Stimulated activated CD4-positive, alpha-beta T cell treated with anti-CD3 and anti-CD28 coated beads, Interleukin-12 subunit alpha, Interleukin-12 subunit beta, amount 100 ng/mL, for 24 hours (primary cell): Measurements from ENCODE around the gene ZNRD2.
A peak's percentile ranks its signal among the peaks of the same experiment; 100 is the strongest.

ENCODE experiments used
- DNase-seq, 2 experiments: peaks; one replicate each; pipeline ENCODE4 v3.0.0-alpha.2; 2020; ENCODE audit warnings: low read depth in 2 of 2

Gene ZNRD2

GRCh38 chr11:65573391-65574079 is 3.3 kb downstream of the ZNRD2 start:
- no peak for DNase-seq

DNA sequence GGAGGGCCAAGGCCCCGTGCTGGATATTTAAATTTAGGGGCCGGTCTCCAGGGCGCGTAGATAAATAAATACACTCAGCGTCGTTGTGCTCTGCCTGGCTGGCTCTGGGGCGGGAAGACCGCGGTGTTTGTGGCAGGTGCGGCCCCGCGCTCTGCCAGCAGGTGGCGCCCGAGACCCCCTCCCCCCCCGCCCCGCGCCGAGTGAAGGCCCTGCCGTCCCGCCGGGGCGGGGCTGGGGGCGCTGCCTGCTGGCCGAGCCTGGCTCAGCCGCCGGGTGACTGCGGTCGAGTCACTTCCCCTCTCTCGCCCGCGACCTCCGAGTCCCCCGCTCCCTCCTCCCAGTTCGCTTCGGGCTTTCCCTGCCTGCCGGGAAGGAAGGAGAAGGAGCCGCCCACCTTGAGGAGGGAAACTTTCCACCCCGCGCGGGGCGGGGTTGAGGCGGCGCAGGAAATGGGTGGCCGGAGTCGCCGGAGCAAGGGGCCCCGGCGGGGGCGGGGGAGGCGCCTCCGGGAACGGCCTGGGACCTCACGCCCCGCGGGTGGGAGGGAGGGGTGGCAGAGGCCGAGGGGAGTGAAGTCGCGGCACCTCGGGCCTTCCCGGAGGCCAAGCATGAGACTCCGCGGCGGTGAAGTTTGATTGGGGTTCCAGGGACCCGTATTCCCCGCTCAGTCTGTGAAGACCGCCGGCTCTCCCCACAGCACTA is 4.0 kb downstream of the ZNRD2 start:
- DNase-seq, result peak; percentile 79 to 93

DNA sequence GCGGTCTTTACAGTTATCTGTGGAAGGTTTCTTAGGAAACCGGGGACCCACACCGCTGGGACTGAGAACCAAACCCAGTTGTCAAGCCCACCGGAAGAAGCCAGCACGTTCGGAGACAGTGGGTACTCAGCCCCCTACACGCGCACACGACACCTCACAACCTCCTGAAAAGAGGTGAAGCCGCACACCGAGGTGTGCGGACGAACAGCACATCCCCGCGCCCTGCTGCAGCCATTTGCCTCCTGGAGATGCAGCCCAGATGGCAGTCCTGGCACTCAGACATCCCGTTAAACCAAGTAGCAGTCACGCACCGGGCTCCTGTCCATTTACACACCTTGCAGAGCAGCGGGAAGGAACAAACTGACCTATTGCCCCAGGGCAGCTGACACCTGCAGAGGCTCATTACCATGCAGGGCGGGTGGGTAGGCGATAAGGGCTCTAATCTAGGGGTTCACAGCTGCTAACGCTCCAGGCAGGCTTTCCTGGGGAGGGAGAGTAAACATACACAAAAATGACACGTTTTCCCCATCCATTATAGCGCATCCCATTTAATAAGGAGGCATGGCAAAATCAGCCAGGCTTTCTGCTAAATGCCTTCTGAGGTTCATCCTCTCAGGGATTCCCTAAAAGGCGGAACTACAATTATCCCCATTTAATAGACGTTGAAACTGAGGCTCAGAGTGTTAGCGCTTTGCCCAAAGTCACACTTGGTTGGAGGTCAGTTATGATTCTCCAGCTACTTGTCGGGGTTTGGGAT is 4.7 kb downstream of the ZNRD2 start:
- no peak for DNase-seq

GRCh38 chr11:65575568-65576231 is 5.4 kb downstream of the ZNRD2 start, which contains the start of gene EHBP1L1:
EHBP1L1 (plus strand) TSS chr11:65576053; CDS start chr11:65576303, 250 bp downstream.
- DNase-seq, result peak; percentile 39 to 73

DNA sequence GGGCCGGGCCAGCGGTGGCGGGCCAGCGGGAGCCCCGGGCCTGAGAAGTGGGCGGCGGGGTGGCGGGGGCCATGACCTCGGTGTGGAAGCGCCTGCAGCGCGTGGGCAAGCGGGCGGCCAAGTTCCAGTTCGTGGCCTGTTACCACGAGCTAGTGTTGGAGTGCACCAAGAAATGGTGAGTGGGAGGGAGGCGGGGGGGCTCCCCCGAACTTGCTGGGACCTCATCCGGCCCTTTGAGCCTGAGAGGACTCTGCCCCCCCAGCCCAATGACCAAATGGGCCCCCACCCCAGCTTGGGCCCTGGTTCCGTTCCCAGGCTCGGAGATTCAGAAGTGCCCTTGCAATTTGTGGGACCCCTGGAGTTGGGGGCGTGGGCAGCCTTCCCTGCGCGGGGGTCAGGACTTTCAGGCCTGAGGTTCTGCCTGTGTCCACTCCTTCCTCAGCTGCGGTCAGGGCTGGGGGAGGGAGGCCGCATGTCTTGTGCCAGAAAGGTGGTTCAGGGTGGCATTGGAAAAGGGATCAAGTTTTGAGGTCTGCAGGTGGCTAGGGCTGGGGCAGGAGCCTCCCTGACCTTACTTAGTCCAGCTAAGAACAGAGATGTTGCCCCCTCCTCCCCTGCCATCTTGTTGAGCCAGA is 6.1 kb downstream of the ZNRD2 start:
- DNase-seq, result no peak

- DNase-seq, result no peak
These were observed 6.8 kb downstream of the ZNRD2 start for GRCh38 chr11:65576867-65577755.

GRCh38 chr11:65577756-65578109 is 7.5 kb downstream of the ZNRD2 start:
- no peak for DNase-seq

DNA sequence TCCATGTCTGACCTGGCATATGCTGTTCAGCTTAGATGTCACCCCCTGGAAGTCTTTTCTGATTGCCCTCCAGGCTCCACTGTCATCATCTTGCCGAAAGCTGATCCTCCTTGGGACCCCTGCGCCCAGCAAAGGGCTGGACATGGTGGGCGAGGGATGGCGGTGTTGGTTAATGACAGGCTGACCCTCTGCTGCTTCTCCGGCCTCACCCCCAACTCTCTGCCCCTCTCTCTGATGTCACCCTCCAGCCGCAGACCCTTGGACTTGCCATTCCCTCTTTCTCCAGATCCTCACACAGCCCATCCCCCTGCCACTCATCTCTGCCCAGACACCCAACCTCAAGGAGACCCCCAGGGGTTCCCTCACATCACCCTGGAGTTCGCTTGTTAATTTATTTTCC is 7.9 kb downstream of the ZNRD2 start:
- DNase-seq, result no peak

DNA sequence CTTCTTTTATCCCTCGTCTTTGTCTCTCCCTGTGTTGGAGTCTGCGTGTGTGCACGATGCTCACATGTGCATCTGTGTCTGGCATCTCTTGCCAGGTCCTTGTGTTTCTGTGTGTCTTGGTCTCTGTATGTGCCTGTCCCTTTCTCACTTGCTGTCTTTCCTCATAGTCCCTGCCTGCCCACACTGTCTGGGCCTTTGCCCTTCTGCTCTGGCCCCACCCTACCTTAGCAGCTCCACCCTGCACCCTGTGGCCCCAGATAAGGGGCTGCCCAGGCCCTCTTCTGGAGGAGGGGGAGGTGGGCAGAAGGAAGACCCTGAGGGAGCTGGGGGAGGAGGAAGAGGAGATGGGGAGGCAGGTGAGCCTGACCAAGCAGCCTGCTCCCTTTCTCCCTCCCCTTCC is 8.4 kb downstream of the ZNRD2 start:
- no peak for DNase-seq

DNA sequence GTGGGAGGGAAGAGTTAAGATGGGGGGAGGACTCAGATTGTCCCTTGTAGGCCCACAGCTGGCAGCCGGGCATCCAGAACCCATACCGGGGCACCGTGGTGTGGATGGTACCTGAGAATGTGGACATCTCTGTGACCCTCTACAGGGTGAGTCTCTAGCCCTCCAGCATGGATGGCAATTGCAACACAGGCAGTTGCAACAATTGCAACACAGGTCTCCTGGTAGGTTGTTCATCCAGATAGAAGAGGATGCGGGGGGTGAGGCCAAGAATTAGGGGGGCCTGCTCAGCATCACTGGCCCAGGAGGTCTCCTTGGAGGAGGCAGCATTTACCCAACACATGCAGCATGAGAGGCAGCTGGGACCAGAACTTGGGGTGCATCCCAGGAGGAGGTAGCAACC is 9.0 kb downstream of the ZNRD2 start:
- no peak for DNase-seq

DNA sequence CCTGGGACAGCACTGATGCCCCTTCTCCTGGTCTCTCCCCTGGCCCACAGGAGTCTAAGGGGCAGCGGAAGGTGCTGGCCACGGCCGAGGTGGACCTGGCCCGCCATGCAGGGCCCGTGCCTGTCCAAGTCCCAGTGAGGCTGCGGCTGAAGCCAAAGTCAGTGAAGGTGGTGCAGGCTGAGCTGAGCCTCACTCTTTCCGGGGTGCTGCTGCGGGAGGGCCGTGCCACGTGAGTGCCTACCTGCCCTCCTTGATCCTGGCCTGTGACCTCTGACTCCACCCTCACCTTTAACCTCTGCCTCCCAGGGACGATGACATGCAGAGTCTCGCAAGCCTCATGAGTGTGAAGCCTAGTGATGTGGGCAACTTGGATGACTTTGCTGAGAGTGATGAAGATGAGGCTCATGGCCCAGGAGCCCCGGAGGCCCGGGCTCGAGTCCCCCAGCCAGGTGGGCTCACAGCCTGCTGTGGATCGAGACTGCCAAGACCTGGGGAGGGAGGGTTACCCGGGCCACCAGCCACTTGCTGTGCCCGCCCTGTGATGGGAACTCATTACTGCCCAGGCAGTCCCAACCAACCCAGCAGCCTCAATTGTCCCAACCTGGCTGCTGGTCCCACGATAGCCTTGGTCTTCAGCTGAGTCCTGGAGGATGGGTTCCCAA is 9.9 kb downstream of the ZNRD2 start:
- no peak for DNase-seq

GRCh38 chr11:65580756-65581155 is 10.5 kb downstream of the ZNRD2 start:
- DNase-seq, result no peak

- DNase-seq, result no peak
These were observed 11.7 kb downstream of the ZNRD2 start for GRCh38 chr11:65581928-65582327.

DNA sequence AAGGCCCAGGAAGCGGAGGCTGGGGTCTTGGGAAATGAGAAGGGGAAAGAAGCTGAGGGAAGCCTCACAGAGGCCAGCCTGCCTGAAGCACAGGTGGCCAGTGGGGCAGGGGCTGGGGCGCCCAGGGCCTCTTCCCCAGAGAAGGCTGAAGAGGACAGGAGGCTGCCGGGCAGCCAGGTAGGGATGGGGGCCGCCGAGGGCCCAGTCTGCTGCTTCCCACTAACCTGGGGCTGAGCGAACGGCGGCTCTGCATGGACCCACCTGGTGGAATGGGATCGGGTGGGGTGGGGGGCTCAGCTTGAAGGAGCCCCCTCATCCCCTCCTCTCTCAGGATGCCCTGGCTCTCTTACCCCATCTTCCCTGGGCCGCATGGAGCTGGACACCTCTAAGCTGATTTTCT is 13.3 kb downstream of the ZNRD2 start:
- DNase-seq, result no peak

GRCh38 chr11:65584106-65584505 is 13.8 kb downstream of the ZNRD2 start:
- DNase-seq, result no peak

GRCh38 chr11:65584723-65585171 is 14.5 kb downstream of the ZNRD2 start:
- DNase-seq, result no peak

GRCh38 chr11:65585396-65586246 is 15.3 kb downstream of the ZNRD2 start:
- no peak for DNase-seq

GRCh38 chr11:65586247-65586630 is 16.0 kb downstream of the ZNRD2 start:
- DNase-seq, result no peak

DNA sequence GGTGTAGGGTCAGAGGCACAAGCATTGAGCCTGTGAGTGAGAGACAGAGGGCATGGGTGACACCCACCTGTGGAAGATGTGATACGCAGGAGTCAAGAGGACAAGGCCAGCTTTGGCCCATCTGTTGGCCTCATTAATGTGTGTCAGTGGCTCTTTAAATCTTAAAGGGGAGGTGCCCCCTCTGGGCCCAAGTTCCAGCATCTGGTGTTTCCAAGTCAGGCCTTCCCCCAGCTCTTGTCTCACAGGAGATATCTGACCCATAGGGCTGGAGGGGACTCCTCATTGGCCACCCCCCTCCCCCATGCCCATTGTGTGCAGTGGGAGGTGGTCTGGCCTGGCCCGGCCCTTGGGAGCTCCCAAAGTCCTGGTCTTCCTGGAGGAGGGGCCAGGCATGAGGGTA is 16.4 kb downstream of the ZNRD2 start:
- no peak for DNase-seq
